GM12873 (cell line): Measurements from ENCODE around the gene RIPK1.

Experiments used
- CTCF ChIP-seq: IDR thresholded peaks from 2 replicates; pipeline ENCODE4 v1.5.1; 2012; ENCODE audit warnings: low read depth, mild to moderate bottlenecking, moderate library complexity, low read length, control low read depth; ENCODE audit not compliant: insufficient read depth; ENCODE audit errors: missing control alignments

The RIPK1 gene

GRCh38 chr6:3068329-3069214, at the start of gene RIPK1:
TSS of gene RIPK1 (plus strand) at chr6:3068494. CDS start at chr6:3076824, 8,330 bp downstream.
- TF ChIP-seq CTCF: peak; percentile 44

GRCh38 chr6:3019065-3019464, 49.2 kb upstream of the RIPK1 start:
- TF ChIP-seq CTCF: no peak

GRCh38 chr6:3019749-3020320, 48.5 kb upstream of the RIPK1 start:
- no peak for TF ChIP-seq CTCF

- no peak for TF ChIP-seq CTCF
Observed at GRCh38 chr6:3022765-3023662, 45.3 kb upstream of the RIPK1 start.

GRCh38 chr6:3023663-3024483, 44.4 kb upstream of the RIPK1 start:
- TF ChIP-seq CTCF: no peak

- no peak for TF ChIP-seq CTCF
Observed at GRCh38 chr6:3026791-3027626, 41.3 kb upstream of the RIPK1 start.
